Right hindlimb (tissue), 1 donor: Measurements from ENCODE around the gene RUNX2.
"Not testable (repeated sequence)": the region's sequence is repeated elsewhere in the genome, so short reads cannot be mapped to it uniquely, and the experiment has no call there.

Experiments
- DNase-seq: peaks from one replicate; pipeline ENCODE4 v3.0.0-alpha.2; 2018

Gene RUNX2

DNA sequence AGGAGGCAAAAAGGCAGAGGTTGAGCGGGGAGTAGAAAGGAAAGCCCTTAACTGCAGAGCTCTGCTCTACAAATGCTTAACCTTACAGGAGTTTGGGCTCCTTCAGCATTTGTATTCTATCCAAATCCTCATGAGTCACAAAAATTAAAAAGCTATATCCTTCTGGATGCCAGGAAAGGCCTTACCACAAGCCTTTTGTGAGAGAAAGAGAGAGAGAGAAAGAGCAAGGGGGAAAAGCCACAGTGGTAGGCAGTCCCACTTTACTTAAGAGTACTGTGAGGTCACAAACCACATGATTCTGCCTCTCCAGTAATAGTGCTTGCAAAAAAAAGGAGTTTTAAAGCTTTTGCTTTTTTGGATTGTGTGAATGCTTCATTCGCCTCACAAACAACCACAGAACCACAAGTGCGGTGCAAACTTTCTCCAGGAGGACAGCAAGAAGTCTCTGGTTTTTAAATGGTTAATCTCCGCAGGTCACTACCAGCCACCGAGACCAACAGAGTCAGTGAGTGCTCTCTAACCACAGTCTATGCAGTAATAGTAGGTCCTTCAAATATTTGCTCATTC is at the start of gene RUNX2:
Gene RUNX2, plus strand, starts transcription at position 375 of the 567 bp plus-strand sequence. CDS start 397 bp downstream, outside the sequence.
- peak; percentile 56 for DNase-seq

DNA sequence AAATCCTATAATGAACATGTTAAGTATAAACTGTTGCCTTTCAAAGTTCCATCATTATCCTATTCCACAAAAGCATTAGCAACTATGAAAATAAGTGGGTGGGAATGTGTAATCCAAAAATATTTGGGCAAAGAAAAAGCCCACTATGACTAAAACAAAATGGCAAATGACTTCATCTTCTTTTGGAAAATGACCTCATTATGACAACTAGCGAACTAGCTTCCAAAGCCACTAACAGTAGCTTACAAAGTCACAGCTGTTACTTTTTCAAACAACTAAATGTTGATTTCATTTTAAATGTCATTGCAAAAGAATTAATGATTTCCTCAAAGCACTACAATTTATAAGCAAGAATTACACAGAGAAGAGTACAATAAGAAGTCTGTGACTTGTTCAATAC is 49.8 kb upstream of the RUNX2 start:
- DNase-seq: no peak

DNA sequence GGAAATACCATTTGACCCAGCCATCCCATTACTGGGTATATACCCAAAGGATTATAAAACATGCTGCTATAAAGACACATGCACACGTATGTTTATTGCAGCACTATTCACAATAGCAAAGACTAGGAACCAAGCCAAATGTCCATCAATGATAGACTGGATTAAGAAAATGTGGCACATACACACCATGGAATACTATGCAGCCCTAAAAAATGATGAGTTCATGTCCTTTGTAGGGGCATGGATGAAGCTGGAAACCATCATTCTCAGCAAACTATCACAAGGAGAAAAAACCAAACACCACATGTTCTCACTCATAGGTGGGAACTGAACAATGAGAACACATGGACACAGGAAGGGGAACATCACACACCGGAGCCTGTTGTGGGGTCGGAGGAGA is 41.4 kb upstream of the RUNX2 start:
- not testable (repeated sequence) for DNase-seq

DNA sequence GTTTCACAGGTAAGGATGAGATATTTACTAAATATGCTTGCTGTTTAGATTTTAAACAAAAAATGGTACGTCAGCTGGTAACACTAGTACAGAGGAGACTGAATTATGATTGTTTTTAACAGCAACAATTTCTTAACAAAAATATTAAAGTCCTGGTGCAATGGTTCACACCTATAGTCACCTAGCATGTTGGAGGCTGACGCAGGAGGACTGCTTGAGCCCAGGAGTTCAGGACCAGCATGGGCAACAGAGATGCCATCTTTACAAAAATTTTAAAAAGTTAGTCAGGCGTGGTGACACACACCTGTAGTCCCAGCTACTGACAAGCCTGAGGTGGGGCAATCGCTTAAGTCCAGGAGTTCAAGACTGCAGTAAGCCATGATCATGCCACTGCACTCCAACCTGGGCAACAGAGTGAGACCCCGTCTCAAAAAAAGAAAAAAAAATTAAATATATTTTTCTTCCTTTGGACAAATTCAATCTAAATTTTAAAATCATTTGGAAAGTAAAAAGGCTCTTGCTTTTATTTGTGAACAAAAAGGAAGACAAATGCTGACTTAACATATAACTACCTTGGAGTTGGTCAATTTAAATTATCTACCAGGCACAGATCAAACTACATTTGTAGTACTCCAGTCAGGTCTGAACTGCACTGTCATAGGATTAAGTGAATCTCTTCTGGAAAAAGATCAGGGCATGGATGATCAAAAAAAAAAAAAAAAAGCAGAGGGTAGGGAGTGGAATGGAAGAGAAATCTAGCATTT is 38.2 kb upstream of the RUNX2 start:
- DNase-seq: no peak

DNA sequence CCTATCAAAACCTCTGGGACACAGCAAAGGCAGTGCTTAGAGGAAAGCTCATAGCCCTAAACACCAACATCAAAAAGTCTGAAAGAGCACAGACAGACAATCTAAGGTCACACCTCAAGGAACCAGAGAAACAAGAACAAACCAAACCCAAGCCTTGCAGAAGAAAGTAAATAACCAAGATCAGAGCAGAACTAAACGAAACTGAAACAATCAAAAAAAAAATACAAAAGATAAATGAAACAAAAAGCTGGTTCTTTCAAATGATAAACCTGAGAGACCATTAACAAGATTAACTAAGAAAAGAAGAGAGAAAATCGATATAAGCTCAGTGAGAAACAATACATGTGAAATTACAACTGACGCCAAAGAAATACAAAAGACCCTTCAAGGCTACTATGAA is 34.8 kb upstream of the RUNX2 start:
- no peak for DNase-seq

DNA sequence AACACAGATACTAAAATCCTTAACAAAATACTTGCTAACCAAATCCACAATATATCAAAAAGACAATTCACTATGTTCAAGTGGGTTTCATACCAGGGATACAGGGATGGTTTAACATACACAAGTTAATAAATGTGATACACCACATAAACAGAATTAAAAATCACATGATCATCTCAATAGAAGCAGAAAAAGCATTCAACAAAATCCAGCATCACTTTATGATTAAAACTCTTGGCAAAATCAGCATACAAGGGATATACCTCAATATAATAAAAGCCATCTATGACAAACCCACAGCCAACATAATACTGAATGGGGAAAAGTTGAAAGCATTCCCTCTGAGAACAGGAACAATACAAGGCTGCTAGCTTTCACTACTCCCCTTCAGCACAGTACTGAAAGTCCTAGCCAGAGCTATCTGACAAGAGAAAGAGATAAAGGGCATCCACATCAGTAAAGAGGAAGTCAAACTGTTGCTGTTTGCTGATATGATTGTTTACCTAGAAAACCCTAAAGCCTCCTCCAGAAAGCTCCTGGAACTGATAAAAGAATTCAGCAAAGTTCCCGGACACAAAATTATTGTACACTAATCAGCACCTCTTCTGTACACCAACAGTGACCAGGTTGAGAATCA is 33.9 kb upstream of the RUNX2 start:
- DNase-seq: not testable (repeated sequence)

DNA sequence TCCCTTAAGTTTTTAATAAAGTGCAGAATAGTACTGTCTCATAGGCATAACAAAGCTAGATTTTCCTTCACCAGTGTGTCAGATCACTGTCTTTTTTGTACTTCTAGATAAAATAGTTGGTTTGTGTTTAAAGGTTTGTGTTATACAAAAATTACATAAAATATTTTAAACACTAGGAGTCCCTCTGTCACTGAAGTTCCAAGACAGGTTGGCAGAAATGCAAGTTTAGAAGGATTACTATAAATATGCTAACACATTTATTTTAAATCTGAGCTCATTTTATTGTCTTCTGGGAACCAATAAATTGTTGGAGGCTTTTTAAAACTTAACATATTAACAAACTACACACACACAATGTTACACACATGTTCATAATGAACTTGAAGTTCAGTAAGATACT is 30.8 kb upstream of the RUNX2 start:
- no peak for DNase-seq

DNA sequence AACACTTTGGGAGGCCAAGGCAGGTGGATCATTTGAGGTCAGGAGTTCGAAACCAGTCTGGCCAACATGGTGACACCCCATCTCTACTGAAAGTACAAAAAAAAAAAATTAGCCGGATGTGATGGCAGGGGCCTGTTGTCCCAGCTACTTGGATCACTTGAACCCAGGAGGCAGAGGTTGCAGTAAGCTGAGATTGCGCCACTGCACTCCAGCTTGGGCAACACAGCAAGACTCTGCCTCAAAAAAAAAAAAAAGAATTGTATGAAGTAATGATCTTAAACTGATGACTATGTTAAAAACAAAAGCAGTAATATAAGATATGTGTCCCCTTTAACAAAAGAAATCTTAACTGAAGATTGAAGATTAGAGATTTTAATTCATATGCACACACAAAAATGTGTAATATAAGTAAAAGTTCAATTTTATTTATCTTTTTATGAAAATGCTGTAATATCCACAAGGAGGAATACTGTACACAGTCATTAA is 29.0 kb upstream of the RUNX2 start:
- DNase-seq: no peak

DNA sequence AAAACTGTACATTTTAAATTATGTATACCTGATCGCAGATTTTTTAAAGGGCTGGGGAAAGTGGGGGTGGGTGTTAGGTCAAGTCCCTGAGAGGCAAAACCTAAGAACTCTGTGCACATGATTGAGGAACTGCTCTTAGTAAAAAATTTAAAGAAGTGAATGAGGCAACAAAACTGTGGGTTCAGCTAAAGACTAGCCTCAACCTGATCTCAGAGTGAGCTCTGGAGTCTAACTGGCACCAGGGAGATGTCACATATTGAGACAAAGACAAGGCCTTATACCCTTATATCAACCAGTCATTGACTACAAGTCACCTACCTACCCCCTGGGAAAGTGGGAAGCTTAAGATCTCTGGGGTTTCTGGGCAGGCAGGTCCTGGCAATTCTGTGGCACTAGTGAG is 27.4 kb upstream of the RUNX2 start:
- no peak for DNase-seq

DNA sequence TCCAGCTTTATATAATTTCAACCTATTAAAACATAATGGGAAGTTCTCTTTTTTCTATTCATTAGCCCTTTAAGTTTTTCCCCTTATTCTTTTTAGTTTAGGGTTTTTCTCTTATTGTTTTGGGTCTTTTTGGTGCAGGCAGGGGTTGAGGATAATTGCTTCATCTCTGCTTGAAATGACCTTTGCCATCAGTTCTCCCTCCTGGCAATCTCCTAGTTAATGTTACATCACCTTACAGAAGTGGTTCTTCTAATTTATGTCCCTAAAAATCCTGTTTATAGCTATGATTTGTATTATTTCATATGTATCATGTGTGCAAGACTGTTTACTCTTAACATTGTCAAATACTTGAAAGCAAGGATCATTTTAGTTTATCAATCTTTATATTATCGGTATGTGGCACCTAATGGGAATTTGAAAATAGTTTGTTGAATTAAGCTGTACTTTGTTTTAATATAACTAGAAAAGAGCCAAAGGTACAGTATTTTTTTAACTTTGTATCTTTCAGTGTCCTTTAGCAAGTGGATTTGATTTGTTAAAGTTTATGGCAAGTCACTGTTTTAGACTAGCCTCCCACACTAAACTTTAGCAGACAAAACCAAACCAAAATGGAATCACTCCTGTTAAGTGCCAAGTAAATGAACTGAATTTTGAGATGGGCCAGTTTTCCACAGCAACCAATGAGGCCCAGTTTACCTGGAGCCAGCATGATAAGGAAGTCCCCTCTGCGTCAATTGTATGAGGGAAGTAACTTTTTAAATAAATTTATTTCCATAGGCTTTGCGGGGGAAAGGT is 26.6 kb upstream of the RUNX2 start:
- no peak for DNase-seq

DNA sequence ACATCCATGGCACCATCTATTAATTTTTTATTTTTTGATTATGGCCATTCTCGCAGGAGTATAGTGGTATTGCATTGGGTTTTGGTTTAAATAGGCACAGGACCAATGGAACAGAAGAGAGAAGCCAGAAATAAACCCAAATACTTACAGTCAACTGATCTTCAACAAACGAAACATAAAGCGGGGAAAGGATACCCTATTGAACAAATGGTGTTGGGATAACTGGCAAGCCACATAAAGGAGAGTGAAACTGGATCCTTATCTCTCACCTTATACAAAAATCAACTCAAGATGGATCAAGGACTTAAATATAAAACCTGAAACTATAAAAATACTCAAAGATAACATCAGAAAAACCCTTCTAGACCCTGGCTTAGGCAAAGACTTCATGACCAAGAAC is 25.3 kb upstream of the RUNX2 start:
- no peak for DNase-seq

DNA sequence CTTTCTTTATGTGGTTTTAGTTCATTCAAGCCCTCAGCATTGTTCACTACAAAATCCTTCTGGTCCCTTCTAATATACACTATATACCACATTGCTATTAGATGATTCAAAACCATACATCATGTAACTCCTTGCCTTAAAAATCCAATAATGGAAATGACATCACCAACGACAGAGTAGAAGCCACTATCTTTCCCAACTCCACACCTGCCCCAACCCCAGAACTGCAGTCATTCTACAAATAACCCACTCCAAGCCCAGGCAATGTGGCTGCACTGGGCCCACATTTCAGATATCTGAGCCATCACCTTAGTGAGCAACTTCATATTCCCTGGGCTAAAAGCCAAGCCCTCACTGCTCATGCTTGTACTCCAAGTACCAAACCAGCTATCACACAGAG is 22.6 kb upstream of the RUNX2 start:
- no peak for DNase-seq

DNA sequence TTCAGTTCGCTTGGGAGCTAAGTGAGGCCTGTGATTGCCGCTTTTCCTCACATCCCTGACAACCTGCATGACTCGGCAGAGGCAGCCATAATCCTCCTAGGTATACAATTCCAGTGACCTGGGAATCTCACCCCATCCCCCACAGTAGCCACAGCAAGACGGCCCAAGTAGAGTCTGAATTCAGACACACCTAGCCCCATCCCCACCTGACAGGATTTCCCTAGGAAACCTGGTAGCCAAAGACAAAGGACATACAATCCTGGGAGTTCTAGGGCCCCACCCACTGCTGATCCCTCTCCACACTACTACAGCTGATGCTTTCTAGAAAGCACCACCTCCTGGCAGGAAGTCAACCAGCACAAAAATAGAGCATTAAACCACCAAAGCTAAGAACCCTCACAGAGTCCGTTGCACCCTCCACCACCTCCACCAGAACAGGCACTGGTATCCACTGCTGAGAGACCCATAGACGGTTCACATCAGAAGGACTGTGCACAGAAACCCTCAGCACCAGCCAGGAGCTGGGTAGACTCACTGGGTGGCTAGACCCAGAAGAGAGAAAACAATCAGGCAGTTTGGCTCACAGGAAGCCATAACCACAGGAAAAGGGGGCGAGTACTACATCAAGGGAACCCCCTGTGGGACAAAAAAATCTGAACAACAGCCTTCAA is 17.9 kb upstream of the RUNX2 start:
- DNase-seq: no peak

DNA sequence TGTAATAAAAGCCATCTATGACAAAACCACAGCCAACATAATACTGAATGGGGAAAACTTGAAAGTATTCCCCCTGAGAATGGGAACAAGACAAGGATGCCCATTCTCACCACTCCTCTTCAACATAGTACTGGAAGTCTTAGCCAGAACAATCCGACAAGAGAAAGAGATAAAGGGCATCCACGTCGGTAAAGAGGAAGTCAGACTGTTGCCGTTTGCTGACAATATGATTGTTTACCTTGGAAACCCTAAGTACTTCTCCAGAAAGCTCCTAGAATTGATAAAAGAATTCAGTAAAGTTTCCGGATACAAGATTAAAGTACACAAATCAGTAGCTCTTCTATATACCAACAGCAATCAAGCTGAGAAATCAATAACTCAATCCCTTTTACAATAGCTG is 14.0 kb upstream of the RUNX2 start:
- no peak for DNase-seq

DNA sequence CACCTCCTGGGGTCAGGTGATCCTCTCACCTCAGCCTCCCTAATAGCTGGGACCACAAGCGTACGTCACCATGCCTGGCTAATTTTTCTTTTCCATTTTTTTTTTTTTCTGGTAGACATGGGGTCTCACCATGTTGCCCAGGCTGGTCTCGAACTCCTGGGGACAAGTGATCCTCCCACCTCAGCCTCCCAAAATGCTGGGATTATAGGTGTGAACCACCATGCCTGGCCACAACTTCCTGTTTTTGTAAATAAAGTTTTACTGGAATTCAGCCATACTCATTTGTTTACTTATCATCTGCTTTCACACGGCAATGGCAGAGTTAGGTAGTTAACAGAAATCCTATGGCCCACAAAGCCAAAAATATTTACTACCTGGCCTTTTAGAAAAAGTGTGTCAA is 7.8 kb upstream of the RUNX2 start:
- DNase-seq: no peak

DNA sequence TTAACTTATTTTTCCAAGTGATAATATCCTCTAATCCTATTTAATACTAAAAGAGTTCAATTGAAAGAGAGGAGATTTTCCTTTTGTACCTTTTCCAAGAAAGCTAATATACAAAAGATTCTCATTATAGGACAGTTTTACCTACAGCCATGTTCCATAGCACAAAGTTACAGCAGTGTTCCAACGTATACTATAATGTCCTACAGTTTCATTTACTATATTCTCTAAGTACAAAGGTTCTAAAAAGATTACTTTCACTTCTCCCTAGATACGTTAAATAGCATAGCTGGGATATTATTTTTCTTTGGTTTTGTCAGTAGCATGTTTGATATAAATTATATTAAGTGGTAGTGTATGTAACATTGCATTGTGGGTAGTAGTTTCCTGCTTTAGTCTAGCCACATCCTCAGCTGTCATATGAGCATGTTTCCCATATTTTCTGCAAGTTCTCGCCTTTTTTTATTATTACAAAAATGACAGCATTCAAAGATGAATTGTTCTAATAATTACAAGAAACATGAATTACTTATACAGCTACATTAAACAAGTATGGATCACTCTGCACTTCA is 4.4 kb upstream of the RUNX2 start:
- no peak for DNase-seq

DNA sequence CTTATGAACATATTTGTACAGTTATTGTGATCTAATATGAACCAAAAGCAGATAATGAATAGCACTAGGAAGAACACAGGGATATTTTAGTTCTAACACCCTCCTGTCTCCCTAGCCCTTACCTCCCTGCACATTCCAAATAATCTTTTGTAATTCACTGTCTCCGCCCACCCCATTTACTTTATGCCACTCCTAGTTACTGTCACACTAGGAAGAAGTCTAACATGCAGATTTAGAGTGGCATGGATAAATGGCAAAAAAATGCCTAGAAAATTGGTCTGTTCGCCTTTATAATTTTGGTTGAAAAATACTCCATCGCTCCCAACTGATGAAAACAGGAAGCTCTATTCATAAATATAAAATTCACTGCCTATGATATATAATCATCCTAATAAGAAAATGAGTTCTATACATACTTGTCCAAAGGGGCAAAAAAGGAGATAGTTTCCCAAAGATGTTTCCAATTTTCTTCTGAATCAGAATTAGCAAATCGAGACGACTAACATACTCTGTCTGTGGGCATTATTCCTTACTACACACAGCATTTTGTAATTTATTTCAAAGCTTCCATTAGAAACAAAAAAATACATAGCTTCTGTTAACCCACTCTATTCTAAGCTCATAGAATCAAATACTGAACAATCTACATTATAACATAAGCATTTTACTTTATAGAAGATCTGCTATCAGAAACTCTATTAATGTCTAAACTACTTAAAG is 1.3 kb upstream of the RUNX2 start:
- DNase-seq: no peak

DNA sequence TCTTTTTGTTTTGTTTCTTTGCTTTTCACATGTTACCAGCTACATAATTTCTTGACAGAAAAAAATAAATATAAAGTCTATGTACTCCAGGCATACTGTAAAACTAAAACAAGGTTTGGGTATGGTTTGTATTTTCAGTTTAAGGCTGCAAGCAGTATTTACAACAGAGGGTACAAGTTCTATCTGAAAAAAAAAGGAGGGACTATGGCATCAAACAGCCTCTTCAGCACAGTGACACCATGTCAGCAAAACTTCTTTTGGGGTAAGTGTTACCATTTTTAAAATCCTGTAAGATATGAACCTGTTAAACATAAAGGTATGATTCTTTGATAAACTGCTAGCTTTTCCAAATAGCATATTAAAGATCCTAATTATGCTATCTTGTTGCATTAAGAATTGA is 393 bp downstream of the RUNX2 start:
- DNase-seq: no peak

DNA sequence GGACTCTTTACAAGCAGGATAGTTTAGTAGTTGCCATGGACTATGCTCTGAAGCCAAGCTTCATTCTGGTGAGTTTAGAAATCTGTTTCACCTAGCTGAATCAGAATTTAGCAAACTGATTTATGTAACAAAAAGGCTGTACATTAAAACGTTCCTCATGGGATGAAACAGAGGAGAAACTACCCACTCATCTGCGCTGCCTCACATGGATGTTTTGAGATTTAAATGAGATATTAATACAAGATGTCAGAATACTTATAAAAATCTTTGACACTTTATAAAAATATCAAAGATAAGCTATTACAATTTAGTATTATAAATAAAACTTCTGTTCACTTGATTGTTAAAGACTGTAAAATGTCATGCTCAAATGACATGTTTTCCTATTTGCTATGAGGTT is 16.8 kb downstream of the RUNX2 start:
- DNase-seq: no peak

DNA sequence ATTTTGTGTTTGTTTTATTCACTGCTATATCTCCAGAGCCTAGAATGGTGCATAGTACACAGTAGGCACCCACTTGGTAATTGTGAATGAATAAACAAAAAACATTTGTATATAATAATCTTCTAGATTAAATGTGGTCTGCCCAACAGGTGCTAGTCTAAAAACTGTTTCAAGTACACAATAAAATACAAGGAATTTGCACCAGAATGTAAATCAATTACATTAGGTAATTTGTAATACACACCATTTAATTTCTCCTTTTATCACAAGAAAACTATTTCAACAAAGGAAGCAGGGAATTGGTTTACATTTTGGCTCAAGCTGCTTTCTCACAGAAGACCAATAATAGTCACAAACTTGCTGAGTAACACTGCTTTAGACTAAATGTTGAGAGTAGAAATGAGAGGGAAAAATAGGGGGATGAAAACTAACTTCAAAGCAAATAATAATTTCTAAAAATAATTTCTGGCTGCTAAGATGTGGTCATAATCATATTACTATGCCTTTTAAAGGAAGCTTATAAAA is 22.1 kb downstream of the RUNX2 start:
- no peak for DNase-seq

DNA sequence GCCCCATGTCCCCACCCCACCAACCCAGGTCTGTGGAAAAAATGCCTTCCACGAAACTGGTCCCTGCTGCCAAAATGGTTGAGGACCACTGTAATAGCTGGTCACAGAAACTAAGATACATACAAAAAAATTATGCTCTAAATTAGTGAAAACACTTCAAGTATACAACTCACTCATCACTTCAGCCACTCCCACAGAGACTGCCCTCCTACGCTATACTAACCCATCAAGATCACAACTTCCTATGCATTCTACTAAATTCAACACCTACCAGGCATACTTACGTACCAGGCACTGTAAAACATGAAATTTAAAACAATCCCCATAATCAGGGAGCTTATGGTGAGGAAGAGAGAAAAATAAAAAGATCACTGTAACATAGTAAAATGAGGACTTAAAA is 22.9 kb downstream of the RUNX2 start:
- no peak for DNase-seq

DNA sequence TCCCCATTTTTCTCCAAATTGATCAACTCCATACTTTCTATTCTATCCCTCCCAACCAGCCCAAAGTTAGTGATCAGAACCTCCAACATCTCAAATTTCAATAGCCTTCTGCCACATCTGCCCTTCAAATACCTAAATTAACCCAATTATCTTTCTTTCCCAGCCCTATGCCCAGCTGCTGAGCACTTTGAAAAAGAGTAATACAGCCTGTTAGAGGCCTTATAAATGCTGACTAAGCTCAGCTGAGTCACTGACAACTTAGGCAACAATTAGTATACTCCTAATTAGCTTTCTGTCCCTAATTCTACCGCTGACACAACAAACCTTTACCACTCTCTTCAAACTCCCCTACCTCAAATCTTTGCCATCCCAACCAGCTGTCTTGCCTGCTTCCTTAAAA is 23.5 kb downstream of the RUNX2 start:
- DNase-seq: no peak
